ENCODE results near the gene TNC. TPM values are rescaled to one million over a fixed set of nuclear protein-coding genes. Genes with fewer than 3 reads are reported as not detected.

TNC gene
- polyA plus RNA-seq, 3 donors: 0.02 TPM; not detected in 2

- no peak overlapping the region for H3K4me2 ChIP-seq (replicated peaks; ENCODE audit: extremely low read depth, low read length, poor library complexity, severe bottlenecking)
- no peaks in the 10 kb centered on the region for H3K79me2 ChIP-seq (ENCODE audit: insufficient read depth, low read length)
- peaks cover 72% of the 10 kb centered on the region for H3K4me1 Mint-ChIP-seq
- H3K9me3 Mint-ChIP-seq: no peaks in the 10 kb centered on the region
- H3K27ac ChIP-seq (ENCODE audit: low read depth in 1 of 2, low read length in 2 of 2): no peak overlapping the region
- peaks cover 0 to 3% (median 3%) of the 10 kb centered on the region in 3 donors for H3K27me3 Mint-ChIP-seq (ENCODE audit: low read depth in 3 of 3)
- H3K9ac ChIP-seq (ENCODE audit: insufficient read depth, low read length, poor library complexity, severe bottlenecking): no peak overlapping the region
- H3K36me3 Mint-ChIP-seq: no peaks in the 10 kb centered on the region
- H3K4me3 ChIP-seq (replicated peaks in 1 of 3; ENCODE audit: low read depth in 2 of 3, low read length in 3 of 3): no peak overlapping the region
- no peaks in the 10 kb centered on the region for H3K9me3 ChIP-seq (replicated peaks in 1 of 2; ENCODE audit: control insufficient read depth in 1 of 2, insufficient read depth in 1 of 2, low read length in 2 of 2)
- DNase-seq: no peak
- H2AFZ ChIP-seq (ENCODE audit: insufficient read depth, low read depth, low read length, poor library complexity, severe bottlenecking): no peak overlapping the region
- H3K27me3 ChIP-seq (ENCODE audit: control insufficient read depth in 2 of 2, insufficient read depth in 2 of 2, low read length in 2 of 2): no peaks in the 10 kb centered on the region
- peaks cover 31 to 45% of the 10 kb centered on the region in 2 donors for H3K4me1 ChIP-seq (ENCODE audit: control insufficient read depth in 1 of 2, insufficient read depth in 2 of 2, low read length in 2 of 2)
- intact Hi-C loops (cut with micrococcal nuclease): loop anchor here in 1 of 2 donors (1.0 to 10.0 kb wide), 2 partner anchors 15 to 96 kb away; no protein-coding TSS in a partner anchor
- H3K4me3 Mint-ChIP-seq: no peak overlapping the region
- H3K27ac Mint-ChIP-seq: no peak overlapping the region
- no CpG with 5 or more reads among the region's 3 CpGs for WGBS (ENCODE audit: insufficient coverage)
- H4K20me1 ChIP-seq (ENCODE audit: insufficient read depth, low read length): no peaks in the 10 kb centered on the region
- no peak for TF ChIP-seq CTCF (IDR thresholded peaks at IDR 0.05)
- no peaks in the 10 kb centered on the region for H3K36me3 ChIP-seq (replicated peaks in 1 of 2; ENCODE audit: control insufficient read depth in 1 of 2, insufficient read depth in 2 of 2, low read length in 2 of 2)
Observed at GRCh38 chr9:115010874-115011273, 107.1 kb downstream of the TNC start.

- Mint-ChIP-seq H3K4me1 (peaks cover 65% of the 10 kb centered on the region), H3K36me3 (no peaks in the 10 kb centered on the region), H3K27ac (peak overlapping the region; percentile 38 to 93 (median 73)), H3K4me3 (no peak overlapping the region), H3K27me3 (ENCODE audit: low read depth in 3 of 3) (peaks cover 0 to 3% (median 2%) of the 10 kb centered on the region in 3 donors), H3K9me3 (no peaks in the 10 kb centered on the region)
- DNase-seq: peak; percentile 81 to 94 (median 93)
- Histone ChIP-seq H2AFZ (ENCODE audit: insufficient read depth, low read depth, low read length, poor library complexity, severe bottlenecking) (no peak overlapping the region), H3K79me2 (ENCODE audit: insufficient read depth, low read length) (no peaks in the 10 kb centered on the region), H3K9me3 (replicated peaks in 1 of 2; ENCODE audit: control insufficient read depth in 1 of 2, insufficient read depth in 1 of 2, low read length in 2 of 2) (no peaks in the 10 kb centered on the region), H3K4me2 (replicated peaks; ENCODE audit: extremely low read depth, low read length, poor library complexity, severe bottlenecking) (no peak overlapping the region), H4K20me1 (ENCODE audit: insufficient read depth, low read length) (no peaks in the 10 kb centered on the region), H3K27me3 (ENCODE audit: control insufficient read depth in 2 of 2, insufficient read depth in 2 of 2, low read length in 2 of 2) (no peaks in the 10 kb centered on the region), H3K27ac (ENCODE audit: low read depth in 1 of 2, low read length in 2 of 2) (peak overlapping the region in 1 of 2 donors; percentile 55), H3K4me1 (ENCODE audit: control insufficient read depth in 1 of 2, insufficient read depth in 2 of 2, low read length in 2 of 2) (peaks cover 32 to 47% of the 10 kb centered on the region in 2 donors), H3K36me3 (replicated peaks in 1 of 2; ENCODE audit: control insufficient read depth in 1 of 2, insufficient read depth in 2 of 2, low read length in 2 of 2) (no peaks in the 10 kb centered on the region), H3K9ac (ENCODE audit: insufficient read depth, low read length, poor library complexity, severe bottlenecking) (no peak overlapping the region), H3K4me3 (replicated peaks in 1 of 3; ENCODE audit: low read depth in 2 of 3, low read length in 3 of 3) (no peak overlapping the region)
- WGBS (ENCODE audit: insufficient coverage): 100% methylated on average over 2 of the region's 7 CpGs
- TF ChIP-seq CTCF (IDR thresholded peaks at IDR 0.05): no peak
- intact Hi-C loops (cut with micrococcal nuclease): loop anchor here (2.0 to 5.0 kb wide), 3 partner anchors 51 to 114 kb away; no protein-coding TSS in a partner anchor
Observed at GRCh38 chr9:115008536-115009270, 109.3 kb downstream of the TNC start.
